Fibroblast of peridontal ligament (primary cell): ENCODE data around the gene SLX9.
"Not testable (repeated sequence)": the region's sequence is repeated elsewhere in the genome, so short reads cannot be mapped to it uniquely, and the experiment has no call there.

Source experiments
- DNase-seq: peaks from one replicate; pipeline ENCODE4 v3.0.0-alpha.2; 2010; ENCODE audit errors: extremely low read depth

SLX9 gene

DNA sequence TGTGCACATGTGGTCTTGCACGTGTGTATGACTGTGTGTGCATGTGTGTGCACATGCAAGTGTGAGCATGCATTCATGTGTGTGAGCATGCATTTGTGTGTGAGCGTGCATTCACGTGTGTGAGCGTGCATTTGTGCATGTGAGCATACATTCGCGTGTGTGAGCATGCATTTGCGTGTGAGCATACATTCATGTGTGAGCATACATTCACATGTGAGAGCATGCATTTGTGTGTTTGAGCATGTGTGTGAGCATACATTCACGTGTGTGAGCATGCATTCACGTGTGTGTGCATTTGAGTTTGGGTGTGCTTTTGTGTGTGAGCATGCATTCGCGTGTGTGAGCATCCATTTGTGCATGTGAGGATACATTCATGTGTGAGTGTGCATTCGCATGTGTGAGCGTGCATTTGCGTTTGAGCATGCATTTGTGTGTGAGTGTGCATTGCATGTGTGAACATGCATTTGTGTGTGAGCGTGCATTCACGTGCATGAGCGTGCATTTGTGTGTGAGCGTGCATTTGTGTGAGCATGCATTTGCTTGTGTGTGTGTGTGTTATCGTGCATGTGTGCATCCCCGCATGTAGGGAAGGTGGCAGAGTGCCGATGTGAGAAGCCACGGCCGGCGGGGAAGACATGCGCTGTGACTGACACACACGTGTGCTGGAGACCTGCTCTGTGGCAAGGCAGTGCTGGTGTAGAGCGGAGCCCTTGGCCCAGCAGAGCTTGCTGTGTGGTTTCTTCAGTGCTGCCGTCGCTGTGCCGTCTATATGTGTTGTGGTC lies 37.4 kb upstream of the SLX9 start:
- no peak for DNase-seq

GRCh38 chr21:44903050-44903685 lies 36.7 kb upstream of the SLX9 start:
- no peak for DNase-seq

GRCh38 chr21:44903689-44904088 lies 36.1 kb upstream of the SLX9 start:
- no peak for DNase-seq

GRCh38 chr21:44904141-44904923 lies 35.5 kb upstream of the SLX9 start:
- DNase-seq = no peak

GRCh38 chr21:44905016-44905727 lies 34.7 kb upstream of the SLX9 start:
- no peak for DNase-seq

DNA sequence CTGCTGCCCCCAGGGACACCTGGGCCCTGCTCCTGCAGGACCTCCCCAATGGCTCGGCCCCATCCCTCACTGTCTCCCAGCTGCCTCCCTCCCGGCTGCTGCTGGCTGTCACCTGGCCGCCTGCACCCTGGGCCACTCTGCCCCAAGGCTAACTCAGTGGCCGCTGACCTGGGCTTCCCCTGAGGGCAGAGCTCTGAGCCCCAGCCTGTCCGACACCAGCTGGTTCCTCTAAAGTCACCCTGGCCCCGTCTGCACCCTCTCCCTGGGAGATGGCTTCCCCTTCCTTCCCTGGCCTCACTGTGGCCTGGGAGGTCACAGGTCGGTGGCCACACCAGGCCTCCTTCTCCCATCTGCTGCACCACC lies 34.1 kb upstream of the SLX9 start:
- no peak for DNase-seq

DNA sequence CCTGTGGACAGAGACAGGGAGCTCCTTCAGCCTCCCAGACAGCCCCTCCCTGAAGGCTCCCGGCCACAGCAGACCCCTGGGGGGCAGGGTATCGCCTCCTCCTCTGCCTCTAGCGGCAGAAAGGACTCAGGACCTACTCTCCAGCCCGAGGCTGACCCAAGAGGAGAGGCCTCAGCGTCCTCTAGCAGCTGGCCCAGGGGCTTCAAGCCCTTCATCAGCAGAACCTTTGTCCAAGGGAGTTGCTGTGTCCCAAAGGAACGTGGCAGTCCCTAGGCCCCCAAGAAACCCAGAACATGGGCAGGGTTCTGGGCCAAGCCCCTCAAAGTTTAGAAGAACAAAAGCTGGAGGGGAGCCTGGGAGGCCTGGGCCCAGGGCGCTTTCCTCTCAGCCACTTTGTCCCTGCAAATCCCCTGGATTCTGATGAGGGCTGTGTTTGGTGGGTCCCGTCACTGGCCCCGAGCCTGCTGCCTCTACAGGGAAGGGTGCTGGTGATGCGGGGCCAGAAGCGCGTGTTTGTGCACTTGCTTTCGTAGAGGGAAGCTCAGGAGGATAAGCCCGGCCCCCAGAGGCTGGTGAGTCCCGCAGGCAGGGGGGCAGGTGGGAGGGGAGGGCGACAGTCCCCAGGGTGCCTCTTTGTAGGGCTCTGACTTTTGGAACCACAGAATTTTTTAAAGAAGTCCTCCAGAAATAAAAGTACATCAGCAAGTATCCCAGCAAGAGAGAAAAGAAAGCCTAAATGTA lies 32.4 kb upstream of the SLX9 start:
- no peak for DNase-seq

- DNase-seq = no peak
These were observed 31.6 kb upstream of the SLX9 start for GRCh38 chr21:44907966-44908895.

- no peak for DNase-seq
These were observed 30.9 kb upstream of the SLX9 start for GRCh38 chr21:44908908-44909307.

GRCh38 chr21:44909719-44910118 lies 30.1 kb upstream of the SLX9 start:
- no peak for DNase-seq

GRCh38 chr21:44910229-44911067 lies 29.4 kb upstream of the SLX9 start:
- DNase-seq = no peak

DNA sequence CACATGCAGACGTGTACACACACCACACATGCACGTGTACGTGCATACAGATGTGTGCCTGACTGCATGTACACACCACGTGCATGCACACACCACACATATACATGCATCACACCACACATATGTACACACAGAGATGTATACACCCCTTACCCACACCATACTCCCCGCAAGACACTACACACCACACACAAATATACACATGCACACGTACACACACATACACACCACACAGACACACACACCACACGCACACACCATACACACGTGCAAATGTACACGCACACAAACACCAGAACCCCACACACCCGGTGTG lies 28.8 kb upstream of the SLX9 start:
- DNase-seq = no peak

DNA sequence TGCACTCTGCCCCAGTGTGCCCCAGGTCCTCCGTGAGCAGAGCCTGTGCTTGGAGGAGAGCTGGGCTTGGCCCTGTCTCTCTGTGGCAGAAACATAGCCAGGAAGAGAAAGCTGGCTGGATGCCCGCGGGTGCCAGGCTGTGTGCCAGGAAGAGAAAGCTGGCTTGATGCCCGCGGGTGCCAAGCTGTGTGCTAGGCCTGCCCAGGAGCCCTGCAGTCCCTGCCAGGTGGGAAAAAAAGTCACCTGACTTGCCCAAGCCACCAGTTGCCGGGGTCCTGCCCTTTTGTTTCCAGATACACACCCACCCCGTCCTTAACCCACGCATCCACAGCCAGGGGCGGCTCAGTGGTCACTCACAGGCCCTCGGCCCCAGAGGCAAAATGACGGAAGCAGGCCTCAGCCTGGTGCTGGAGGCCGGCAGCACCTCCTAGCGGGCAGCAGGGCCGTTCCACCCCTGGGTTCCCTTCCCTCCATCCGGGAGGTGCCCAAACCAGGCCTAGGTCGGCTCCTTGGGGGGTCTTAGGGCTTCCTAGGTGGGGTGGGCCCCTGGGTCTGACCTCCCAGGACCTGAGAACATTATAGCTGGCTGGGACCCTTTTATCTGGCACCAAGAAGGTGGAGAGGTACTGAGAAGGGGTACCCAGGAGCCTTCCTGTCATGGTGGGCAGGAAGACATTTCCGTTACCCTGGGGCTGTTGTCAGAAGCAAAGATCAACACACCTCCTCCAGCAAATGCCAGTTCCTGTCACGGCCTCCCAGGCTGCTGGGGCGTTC lies 28.3 kb upstream of the SLX9 start:
- DNase-seq = no peak

DNA sequence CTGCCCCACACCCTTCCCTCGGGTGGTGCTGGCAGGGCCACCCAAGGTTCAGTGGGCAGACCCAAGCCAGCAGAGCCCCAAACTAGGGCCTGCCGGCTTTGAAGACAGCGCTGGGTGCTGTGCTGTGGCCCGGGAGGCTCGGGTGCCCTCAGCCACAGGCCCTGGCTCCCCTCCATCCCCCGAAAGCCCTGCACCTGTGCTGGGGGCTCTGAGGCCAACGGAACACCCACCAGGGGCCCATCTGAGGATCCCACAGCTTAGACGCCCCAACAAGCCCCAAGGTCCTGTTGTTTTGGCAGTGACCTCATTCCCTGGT lies 27.7 kb upstream of the SLX9 start:
- DNase-seq = no peak

- not testable (repeated sequence) for DNase-seq
These were observed 27.1 kb upstream of the SLX9 start for GRCh38 chr21:44912506-44913412.

DNA sequence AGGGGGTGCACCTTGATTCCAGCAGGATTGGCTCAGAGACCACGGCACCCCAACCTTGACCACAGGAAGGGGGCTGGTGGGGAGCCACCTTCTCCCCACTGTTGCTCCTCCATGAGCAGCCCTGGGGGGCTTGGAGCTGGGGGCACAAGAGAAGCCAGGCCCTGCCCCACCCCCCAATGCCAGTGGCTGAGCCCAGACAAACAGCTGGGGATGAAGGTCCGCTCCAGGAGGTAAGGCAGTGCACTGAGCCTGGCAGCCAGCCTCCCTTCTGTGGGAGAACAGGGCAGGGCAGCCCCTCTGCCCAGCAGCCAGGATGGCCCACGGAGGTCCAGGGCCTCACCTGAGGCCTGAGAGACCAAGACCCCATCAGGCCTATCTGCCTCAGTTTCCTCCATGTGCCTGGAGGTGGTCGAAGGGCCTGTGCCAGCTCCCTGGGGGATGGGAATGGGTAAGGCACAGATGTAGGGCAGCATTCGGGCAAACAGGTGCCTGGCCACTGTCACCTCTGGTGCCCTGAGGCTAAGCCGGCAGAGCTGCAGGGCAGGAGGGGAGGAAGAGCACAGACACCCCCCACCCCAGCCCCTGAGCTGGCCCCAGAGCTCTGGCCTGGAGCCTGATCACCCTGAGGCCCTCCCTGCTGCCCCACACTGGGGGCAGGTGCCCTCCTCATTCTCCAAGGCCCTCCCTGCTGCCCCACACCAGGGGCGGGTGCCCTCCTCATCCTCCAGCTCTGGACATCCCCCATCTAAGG lies 26.2 kb upstream of the SLX9 start:
- DNase-seq = no peak

DNA sequence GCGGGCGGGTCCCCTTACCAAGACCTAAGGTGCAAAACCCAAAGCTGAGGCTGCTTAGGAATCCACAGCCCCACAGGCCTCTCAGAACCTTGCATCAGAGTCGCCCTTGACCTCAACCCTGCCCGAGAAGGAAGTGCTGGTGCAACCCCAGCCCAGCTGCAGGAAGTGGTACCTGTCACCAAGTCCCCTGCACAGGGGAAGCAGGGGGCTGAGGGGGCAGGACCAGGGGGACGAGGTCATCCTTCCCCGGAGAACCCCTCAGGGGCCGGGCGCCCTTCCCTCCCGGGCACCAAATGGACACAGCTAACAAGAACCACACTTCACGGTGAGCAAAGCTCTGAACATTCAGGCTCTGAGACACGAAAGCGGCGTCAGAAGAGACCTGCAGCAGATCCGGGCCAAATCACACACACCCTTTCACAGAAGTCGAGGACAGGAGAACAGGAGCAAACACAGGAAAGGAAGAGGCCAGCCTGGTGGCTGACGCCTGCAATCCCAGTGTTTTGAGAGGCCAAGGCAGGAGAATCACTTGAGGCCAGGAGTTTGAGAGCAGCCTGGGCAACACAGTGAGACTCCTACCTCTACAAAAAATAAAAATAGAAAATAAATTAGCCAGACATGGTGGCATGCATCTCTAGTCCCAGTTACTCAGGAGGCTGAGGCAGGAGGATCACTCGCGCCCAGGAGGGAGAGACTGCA lies 25.5 kb upstream of the SLX9 start:
- DNase-seq = no peak
